ENCODE results near the gene SFXN3. TPM values are rescaled to one million over a fixed set of nuclear protein-coding genes. Genes with fewer than 3 reads are reported as not detected.

SFXN3 gene
- total and polyA plus RNA-seq, 8 donors: 20.8 to 79.0 (median 24.1) TPM

GRCh38 chr10:101047268-101047667 lies 16.2 kb downstream of the SFXN3 start:
- intact Hi-C loops (cut with DNase I): no loop called here
- Histone ChIP-seq H3K36me3 (no peaks in the 10 kb centered on the region), H3K27me3 (peaks cover 39 to 67% of the 10 kb centered on the region in 2 donors), H3K9me3 (no peaks in the 10 kb centered on the region), H3K27ac (no peak overlapping the region), H3K4me3 (no peak overlapping the region), H3K4me1 (peaks cover 8 to 20% of the 10 kb centered on the region in 2 donors)
- DNase-seq (no peak), ATAC-seq (no peak)
- no peak for TF ChIP-seq CTCF (IDR thresholded peaks at IDR 0.05)

GRCh38 chr10:101047961-101048892 lies 17.2 kb downstream of the SFXN3 start:
- ATAC-seq (peak; percentile 55), DNase-seq (no peak)
- intact Hi-C loops (cut with DNase I): no loop called here
- Histone ChIP-seq H3K27me3 (peaks cover 39 to 67% of the 10 kb centered on the region in 2 donors), H3K27ac (no peak overlapping the region), H3K4me3 (no peak overlapping the region), H3K9me3 (no peaks in the 10 kb centered on the region), H3K36me3 (no peaks in the 10 kb centered on the region), H3K4me1 (peaks cover 8 to 13% of the 10 kb centered on the region in 2 donors)
- no peak for TF ChIP-seq CTCF (IDR thresholded peaks at IDR 0.05)

- H3K36me3 ChIP-seq: no peaks in the 10 kb centered on the region
- peaks cover 7 to 8% of the 10 kb centered on the region in 2 donors for H3K4me1 ChIP-seq
- no peak overlapping the region for H3K27ac ChIP-seq
- peak; percentile 90 for ATAC-seq
- intact Hi-C loops (cut with DNase I): no loop called here
- peak; percentile 74 to 92 for TF ChIP-seq CTCF (IDR thresholded peaks at IDR 0.05)
- peaks cover 39 to 63% of the 10 kb centered on the region in 2 donors for H3K27me3 ChIP-seq
- peak in 3 of 4 donors; percentile 55 to 94 (median 55) for DNase-seq
- H3K4me3 ChIP-seq: no peak overlapping the region
- H3K9me3 ChIP-seq: no peaks in the 10 kb centered on the region
Measured at GRCh38 chr10:101050208-101051069, 19.4 kb downstream of the SFXN3 start.

DNA sequence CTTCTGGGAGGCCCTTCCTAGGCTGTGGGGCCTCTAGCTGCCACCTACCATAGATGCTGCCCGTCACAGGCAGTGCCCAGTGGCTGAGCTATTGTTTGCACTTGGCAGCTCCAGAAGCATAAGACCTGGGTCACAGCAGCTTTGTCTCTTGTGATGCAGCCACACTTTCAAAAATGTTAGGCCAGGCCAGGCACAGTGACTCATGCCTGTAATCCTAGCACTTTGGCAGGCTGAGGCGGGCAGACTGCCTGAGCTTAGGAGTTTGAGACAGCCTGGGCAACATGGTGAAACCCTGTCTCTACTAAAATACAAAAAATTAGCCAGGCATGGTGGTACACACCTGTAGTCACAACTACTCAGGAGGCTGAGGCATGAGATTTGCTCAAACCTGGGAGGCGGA lies 21.3 kb downstream of the SFXN3 start:
- H3K4me1 ChIP-seq: peaks cover 7 to 8% of the 10 kb centered on the region in 2 donors
- H3K4me3 ChIP-seq: no peak overlapping the region
- no peak for DNase-seq
- H3K27ac ChIP-seq: no peak overlapping the region
- no peak for TF ChIP-seq CTCF (IDR thresholded peaks at IDR 0.05)
- no peaks in the 10 kb centered on the region for H3K9me3 ChIP-seq
- no peak for ATAC-seq
- intact Hi-C loops (cut with DNase I): no loop called here
- no peaks in the 10 kb centered on the region for H3K36me3 ChIP-seq
- H3K27me3 ChIP-seq: peaks cover 36 to 45% of the 10 kb centered on the region in 2 donors

DNA sequence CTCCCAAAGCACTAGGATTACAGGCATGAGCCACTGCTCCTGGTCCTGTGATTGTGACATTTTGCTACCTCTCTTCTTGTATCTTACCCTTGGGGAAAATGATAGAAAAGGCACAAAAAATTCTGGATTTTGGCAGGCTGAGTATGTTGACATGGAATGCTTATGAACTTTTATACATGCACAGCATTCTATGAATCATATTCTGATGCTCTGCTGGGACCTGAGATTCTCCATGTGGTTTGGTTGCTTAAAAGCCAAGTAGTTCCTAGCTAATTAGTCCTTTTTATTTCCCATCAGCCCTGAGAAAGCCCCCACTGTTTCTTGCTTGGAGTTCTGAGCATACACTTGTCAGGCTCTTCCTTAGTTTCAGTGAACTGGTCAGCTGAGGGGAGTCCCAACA lies 22.5 kb downstream of the SFXN3 start:
- no peaks in the 10 kb centered on the region for H3K36me3 ChIP-seq
- H3K9me3 ChIP-seq: no peaks in the 10 kb centered on the region
- H3K27me3 ChIP-seq: peaks cover 24 to 32% of the 10 kb centered on the region in 2 donors
- TF ChIP-seq CTCF (IDR thresholded peaks at IDR 0.05): no peak
- H3K27ac ChIP-seq: no peak overlapping the region
- no peak overlapping the region for H3K4me3 ChIP-seq
- intact Hi-C loops (cut with DNase I): no loop called here
- no peak for DNase-seq
- no peak for ATAC-seq
- H3K4me1 ChIP-seq: peaks cover 7 to 8% of the 10 kb centered on the region in 2 donors

Measured in left lung (tissue), 10 donors.